GM23248 (cell line): ENCODE measurements around the gene PIWIL4.

Experiments used
- EZH2 ChIP-seq: fragments of 200-600 bp; sonication (generic); IDR thresholded peaks from 2 replicates; pipeline ENCODE4 v1.6.1; 2018; ENCODE audit warnings: antibody characterized with exemption, mild to moderate bottlenecking; ENCODE audit not compliant: insufficient read depth, poor library complexity, severe bottlenecking
- EZH2phosphoT487 ChIP-seq: fragments of 200-600 bp; sonication (generic); IDR thresholded peaks from 2 replicates; pipeline ENCODE4 v1.6.1; 2018; ENCODE audit warnings: antibody characterized with exemption, moderate library complexity, mild to moderate bottlenecking, low read depth; ENCODE audit not compliant: insufficient read depth

GRCh38 chr11:94546162-94546470 lies 21.1 kb upstream of the PIWIL4 start:
- TF ChIP-seq EZH2phosphoT487 (no peak), EZH2 (no peak)
